HUDEP-2 (cell line): ENCODE data around the gene ZBTB7C.

Source experiments
- DNase-seq, 76 experiments: peaks; one replicate each; lab custom pipeline; 2025; ENCODE audit not compliant: unreplicated experiment in 76 of 76; lab: John Stamatoyannopoulos, UW

The ZBTB7C gene

DNA sequence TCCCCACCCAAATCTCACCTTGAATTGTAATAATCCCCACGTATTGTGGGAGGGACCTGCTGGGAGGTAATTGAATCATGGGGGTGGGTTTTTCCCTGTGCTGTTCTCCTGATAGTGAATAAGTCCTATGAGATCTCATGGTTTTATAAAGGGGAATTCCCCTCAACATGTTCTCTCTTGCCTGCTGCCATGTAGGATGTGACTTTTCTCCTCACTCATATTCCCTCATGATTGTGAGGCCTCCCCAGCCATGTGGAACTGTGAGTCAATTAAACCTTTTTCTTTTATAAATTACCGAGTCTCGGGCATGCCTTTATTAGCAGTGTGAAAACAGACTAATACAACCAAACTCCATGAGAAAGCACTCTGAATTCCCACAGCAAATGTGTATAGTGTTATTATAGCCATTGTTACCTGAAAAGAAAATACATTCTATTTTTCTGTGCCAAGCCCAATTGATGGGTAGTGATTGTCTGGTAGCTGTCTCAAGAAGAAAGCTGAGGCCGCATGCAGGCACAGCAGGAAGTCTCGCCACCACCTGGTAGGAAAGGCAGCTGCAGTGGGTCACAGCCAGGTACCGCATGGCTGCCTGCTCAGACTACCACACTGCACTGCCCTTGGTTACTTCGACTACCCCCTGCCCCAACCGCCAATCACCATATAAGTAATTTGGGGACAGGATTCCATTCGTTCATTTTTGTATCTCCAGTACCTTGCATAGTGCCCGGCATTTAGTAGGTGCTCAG lies 10.3 kb upstream of the ZBTB7C start:
- DNase-seq: no peak

DNA sequence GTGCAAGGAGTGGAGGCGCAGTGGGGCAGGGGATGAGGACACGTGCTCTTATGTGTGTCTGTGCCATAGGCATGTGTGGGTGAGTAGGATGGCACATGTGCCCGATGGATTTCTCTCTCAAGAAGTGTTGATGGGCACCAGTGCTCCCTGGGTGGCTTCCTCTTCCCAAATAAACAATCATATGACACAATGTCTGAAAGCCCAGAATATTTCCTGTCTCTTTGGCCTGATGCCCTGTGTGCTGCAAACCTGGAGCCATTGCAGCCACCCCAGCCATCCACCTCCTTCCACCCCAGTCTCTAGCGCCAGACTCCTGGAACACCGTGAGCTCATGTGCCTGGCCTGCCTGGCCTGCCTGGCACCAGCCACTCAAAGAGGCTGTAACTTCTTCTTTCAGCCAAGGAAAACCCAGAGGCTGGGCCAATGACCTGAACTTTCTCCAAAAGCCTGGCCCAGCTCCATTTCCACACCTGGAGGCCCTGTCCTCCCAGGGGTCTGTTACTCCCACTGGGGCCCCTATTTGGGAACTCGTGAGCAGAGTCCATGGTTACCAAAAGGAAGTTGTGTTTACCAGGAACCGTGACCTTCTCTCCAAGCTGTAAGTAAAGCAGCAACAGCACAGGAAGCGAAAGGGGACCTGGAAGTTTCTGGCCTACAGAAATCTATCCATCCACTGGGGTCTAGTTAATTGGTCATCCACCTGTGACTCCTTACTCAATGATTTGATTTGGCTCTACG lies 9.5 kb upstream of the ZBTB7C start:
- DNase-seq: no peak

DNA sequence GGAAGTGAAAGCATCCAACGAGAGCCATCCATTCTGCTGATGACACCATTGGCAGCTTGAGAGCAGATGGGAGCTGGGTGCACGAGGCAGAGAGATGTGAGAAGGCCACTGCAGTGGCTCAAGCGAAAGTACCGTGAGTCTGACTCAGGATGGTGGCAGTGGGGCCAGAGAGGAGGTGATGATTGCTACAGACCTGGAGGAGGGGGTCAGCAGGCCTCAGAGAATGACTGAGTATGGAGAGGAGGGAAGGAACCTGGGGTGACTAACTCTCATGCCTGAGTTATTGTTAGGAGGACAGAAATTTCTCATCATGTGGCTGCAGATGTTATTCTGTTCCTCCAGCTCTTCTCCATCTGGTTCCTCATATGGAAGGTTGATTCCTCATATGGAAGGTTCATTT lies 8.8 kb upstream of the ZBTB7C start:
- DNase-seq: no peak

DNA sequence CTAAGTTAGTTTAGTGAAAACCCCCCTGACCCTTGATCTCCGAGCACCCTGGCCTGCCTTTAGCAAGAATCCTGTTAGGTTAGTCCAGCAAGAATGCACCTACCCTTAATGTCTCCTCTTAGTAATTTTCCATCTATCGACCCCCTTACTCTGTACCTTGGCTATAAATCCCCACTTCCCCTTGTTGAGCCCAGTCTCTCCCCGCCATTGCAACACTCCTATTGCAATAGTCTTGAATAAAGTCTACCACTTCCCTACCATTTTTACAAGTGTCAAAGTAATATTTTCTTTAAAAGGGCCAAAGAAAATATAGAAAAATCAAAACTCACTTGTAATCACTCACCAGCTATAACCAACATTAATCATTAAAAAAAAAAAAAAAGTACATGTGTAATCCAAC lies 4.2 kb upstream of the ZBTB7C start:
- DNase-seq: no peak

DNA sequence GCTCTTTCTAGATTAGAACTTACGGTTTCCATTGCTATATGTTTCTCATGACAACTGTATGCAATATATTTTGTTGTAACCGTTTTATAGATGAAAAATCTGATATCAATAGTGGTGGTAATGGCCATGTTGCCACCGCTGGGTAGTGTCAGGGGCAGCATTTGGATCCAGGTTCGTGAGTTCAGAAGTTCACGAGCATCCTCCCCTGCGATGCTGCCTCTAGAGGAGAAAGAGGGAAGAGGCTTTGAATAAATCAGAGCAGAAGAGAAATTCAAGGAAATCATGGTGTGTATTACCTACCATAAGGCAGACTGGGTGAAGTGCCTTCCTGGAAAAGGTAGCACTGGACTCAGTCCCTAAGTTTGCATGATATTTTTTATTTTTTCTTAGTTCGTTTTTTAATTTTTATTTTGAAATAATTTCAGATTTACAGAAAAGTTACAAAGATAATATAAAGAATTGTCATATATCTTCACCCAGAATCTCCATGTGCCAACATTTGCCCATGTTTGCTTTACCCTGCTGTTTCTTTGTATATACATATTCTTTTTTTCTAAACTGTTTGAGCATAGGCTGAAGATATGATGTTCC lies 3.3 kb upstream of the ZBTB7C start:
- DNase-seq: peak in 27 of 76 experiments; percentile 2 to 48 (median 17)

DNA sequence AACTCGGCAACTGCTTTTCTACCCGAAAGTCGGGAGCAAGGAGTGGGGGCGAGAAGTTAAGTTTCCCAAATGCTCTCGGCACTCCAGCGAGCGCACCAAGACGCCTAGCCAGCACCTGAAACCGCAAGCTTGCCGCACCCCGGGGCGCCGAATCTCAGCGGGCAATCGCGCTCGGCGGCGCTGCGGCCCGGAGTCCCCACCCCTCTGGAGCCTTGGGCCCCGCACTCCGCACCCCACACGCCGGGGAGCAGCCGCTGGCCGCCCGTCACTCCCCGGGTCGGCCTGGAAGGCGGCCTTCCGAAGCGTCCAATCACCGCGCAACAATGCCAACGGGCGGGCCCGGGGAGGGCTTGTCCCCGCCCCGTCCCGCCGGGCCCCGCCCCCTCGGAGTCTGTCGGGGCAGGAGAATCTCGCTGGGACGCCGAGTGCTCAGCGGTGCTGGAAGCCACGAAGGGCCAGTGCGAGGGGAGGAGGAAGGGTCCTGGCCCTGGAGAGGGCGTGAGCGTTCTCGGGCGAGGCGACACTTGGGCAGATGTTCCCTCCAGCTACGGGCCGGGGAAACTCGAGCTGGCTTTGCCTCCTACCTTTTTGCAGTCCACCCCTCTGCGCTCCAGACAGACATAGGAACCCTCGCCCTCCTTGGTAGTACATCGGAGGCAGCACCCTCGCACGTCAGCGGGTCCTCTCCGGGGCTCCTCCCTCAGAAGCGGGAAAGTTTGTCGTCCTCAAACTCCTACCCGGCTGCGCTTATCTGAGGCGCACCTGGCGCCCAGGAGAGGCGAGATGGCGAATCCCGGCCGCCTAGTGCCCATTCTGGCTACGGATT lies 1.1 kb upstream of the ZBTB7C start:
- DNase-seq: peak in 71 of 76 experiments; percentile 10 to 87 (median 65)

DNA sequence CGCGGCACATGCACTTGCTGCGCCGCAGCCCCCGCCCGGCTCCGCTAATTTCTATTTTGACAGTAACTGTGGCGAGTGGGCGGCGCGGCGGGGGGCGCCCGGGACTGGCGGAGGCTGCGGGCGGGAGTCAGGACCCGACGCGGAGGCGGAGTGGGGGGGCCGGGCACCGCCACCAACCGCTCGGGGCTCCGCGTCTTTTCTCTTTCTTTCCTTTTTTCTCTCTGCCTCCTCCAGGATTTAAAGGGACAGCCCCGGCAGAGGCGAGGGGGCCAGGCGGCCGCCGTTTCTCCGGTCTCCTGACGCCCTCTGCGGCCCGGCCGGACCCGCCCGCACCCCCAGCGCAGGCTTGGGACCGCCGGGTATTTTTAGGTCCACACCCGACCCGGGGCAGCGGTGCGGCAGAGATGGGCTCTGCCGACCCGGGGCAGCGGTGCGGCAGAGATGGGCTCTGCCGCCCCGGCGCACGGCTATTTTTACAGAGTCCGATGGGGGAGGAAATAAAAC lies 460 bp upstream of the ZBTB7C start:
- DNase-seq: peak in 3 of 76 experiments; percentile 8 to 20 (median 14)

DNA sequence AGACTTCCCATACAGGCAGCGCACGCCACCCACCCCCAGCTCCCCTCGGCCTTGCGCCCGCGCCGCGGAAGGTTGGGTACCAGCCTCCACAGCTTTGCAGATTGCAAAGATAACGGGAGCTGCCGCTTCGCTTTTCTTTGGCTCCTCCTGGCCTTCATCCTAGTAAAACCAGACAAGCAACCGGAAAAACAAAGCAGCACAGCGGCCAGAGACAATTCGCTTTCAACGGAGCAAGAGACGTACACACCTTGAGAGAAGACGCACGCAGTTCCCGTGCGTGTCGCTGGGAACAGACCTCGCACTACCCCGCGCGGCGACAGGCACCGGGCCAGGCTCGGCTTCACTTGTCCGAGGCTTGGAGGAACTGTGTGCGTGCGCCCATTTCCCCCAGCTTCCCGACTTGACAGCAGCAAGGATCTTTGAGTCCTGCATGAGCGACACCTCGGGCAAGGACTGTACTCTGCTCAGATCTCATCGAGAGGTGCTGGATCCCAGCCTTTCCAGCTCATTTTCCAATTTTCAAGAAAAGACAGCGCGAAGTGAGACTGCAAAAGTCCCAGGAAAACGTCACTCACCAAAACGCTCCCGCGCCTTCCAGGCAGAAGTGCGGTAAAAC lies 964 bp downstream of the ZBTB7C start:
- no peak for DNase-seq

DNA sequence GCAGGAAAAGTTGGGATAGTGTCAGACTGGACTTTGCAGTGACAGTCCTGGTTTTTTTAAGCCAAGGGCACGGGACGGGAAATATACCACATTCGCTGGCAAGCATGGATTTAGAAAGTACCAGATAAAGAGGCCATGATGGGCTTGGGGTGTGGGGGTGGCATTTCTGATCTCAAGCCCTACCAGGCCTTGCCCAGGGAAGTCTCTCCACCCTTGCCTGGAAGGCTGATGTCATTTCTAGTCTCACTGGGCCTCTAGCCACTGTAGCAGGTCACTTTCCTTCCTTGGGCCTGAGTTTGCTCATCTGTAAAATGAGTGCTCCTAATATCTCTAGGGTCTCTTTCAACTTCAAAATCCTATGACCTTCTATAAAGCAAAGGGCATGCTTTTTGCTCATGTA lies 1.8 kb downstream of the ZBTB7C start:
- no peak for DNase-seq

DNA sequence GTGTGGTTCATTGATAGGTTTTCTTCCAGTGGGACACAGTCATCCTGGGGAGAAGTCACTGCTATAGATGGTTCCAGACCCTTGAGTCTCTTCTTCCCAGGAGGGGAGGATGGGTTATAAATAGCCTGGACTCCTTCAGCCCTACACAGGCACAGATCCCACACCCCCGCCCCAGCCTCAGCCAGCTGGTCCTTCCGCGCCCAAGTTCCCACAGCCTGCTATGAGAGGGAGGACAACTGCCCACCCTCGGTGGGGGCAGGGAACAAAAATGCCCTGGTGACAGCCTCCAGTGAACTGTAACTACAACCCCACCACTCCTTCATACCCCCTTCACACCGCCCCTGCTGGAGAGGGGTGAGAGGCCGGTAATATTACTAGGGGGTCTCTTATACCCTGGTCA lies 3.2 kb downstream of the ZBTB7C start:
- no peak for DNase-seq

DNA sequence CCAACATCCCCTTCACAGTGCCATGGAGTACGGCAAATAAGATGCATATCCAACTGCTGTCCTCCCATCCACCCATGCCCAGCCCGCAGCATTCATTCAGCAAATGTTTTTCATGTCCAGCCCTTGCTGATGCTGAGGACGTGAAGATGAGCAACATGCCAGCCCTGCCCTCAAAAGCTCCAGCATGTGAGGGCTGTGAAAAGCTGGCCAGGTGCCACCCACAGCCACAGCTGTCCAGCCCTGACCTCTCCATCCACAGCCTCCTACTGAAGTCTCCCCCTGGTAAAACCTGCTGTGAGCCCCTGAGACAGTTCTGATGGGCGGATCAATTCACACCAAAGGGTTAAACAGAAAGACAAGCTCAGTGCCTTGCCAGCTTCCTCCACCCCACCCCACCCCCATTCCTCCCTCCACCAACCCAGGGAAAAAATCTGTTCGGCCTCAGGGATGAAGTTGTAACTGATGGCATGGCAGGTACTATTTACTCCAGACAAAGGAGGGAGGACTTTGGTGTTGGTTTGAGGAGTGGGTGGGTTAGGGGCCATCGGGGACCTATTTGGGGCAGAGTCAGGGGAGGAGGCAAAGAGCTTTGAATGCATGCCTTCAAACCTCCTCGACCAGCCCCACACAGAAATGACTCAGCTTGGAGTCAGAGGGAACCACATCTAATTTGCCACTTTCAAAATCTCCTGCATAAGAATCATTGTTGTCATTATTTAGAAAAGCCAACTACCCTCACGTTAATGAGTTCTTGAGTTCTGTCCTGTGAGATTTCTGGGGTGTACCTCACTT lies 4.3 kb downstream of the ZBTB7C start:
- no peak for DNase-seq

DNA sequence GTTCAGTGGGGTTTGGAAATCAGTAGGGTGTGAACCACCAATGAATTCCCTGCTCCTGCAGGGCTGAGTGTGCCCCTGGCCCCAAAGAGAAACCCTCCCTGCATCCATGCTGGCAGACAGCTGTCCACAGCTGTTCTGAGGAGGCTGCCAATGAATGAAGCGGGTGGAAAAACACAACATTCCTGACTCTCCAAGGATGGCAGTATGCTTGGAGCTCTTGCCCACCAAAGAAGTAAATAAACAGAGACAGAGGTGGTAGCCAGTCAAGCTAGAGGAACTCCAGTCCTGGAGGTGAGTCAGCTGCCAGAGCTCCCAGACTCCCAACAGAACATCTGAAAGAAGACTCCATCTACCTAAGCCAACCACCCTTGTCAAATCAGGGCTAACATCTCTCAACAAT lies 6.2 kb downstream of the ZBTB7C start:
- no peak for DNase-seq

DNA sequence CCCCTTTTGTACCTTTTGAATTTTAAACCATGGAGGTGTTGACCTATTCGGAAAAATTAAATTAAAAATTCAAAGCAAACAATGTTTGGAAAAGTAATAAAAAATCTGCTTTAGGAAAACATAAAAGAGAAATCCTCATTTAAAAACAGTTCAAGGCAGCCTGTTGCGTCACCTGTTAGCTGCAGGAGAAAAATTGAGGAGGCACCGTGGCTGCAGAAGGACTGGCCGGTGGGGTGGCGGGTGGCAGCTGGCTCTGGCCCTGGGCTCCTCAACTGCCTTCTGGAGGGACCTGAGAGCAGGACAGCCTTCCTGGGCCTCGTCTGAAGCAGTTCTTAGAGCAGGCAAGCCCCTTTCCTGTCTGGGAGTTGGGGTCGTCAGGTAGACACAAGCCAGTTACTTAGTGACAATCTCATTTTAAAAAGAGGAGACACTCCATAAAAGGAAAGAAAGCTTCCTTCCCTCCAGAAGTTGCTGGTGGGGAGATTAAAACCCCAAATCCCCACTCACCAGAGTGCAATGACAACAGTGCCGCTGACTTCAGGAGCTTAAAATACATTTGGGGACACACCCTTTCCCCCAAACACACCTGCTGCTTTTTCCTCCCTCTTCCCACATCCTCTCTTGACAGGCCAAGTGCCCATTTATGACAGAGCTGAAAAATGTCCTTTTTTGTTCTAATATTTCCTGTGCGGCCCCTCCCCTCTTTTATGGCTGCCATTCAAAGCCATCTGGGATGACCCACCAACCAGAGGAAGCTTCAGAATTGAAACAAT lies 9.7 kb downstream of the ZBTB7C start:
- DNase-seq: no peak

DNA sequence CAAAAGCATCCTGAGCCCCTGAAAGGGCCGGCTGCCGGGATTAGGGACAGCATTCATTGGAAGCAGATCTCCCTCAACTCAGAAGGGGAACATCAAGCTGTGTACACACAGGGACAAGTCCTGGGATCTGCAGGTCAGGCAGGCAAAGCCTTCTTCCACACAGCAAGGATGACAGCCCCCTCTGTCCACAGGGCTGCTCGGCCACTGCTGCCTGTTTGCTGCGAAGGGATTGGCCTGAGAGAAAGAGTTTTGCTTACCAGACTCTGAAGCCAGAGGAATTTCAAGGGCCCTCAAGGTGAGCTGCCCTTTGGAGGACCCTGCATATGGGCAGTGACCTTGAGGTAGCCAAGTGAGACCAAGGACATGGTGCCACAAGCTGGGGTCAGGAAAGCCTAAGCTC lies 11.1 kb downstream of the ZBTB7C start:
- no peak for DNase-seq

DNA sequence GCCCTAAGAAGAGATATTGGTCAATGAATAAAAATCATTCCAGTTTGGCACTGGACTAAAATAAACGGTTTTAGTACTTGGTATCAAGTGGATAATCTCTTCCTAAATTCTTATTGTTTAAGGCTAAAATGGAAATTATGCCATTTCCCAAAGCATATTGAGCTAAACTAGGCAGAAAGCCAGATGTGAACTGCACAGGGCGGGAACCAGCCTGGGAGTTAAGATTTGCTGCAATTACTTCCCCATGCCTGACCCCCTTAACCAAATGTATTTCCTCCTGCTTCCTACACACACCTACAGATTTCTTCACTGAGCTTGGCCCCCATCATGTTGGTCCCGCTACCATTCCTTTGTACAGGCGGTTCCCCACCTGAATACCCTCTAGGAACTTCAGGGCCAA lies 12.2 kb downstream of the ZBTB7C start:
- no peak for DNase-seq

DNA sequence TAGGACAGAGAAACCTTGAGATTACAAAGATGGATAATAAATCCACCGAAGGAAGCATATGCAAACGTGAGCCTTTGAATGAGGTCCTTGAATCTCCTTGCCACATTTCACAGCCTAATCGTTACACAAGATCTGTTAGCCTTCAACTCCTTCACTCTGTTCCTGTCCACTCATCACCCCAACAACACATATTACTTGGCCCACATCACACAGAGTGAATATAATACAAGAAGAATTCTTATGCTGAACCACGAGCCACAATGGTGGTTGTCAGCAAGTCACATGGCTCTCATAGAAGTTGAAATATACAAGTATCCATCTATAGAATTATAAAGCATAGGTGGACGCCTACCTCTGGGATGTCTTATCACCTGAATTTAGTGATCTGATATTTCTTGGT lies 12.6 kb downstream of the ZBTB7C start:
- DNase-seq: no peak

DNA sequence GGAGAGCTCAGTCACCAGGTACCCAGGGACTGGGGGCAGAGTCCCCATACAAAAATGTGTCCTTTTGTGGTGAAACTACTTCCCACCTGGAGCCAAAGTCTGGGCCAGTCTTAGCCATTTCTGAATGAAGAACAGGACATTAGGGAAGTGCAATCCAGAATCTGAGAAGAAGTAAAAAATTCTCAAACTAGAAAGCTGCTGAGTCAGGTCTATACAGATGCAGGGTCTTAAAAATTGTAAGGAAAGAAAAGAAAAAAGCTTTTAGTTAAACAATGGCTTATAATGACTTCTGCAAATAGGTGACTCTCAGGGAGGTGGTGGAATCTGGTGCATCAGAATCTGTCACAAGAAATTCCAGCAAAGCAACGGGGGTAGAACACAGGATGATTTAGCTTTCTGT lies 13.5 kb downstream of the ZBTB7C start:
- DNase-seq: no peak

DNA sequence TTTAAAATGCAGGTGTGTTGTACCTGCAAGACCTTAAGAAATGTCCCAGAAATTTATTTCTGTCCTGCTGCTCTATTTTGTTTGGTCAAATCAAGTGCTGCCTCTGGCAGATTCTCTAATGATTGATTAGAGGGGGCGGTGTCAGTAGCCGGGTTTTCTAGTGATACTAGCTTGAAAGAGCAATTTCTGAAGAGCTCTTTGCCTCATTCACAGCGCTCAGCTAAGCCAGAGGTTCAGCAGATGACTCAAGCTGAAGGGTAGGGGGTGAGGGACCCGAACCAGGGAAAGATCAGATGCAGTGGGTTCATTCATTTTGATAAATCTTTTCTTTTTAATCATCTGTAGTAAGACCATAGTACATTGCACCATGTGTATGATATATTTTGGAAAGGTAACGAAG lies 15.0 kb downstream of the ZBTB7C start:
- no peak for DNase-seq

DNA sequence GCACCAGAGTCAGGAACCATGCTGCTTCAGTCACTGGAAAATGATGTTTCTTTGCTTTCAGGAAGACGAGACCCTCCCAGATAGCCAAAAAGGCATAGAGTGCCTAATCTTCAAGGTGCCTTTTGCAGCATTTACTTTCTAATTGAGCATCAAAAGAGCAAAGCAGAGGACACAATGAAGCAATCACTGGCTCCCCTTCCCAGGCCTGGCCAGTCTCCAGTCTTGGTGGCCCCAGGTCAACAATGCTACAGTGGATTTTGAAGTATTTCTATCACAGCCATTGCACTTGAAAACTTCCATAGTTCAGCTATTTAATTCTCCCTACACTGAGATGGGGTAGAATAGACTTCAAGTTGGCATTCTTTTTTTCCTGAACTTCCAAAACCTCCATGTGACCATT lies 15.4 kb downstream of the ZBTB7C start:
- no peak for DNase-seq
